ENCODE results near the gene TFF2.

Gene TFF2

GRCh38 chr21:42296501-42296900 lies 54.3 kb downstream of the TFF2 start:
- H3K4me3 ChIP-seq (ENCODE audit: low read length, poor library complexity, severe bottlenecking), result no peak overlapping the region
- peaks cover 27% of the 10 kb centered on the region for H3K4me1 ChIP-seq (ENCODE audit: insufficient read depth, low read length, poor library complexity, severe bottlenecking)
- no peak overlapping the region for H3K4me2 ChIP-seq (ENCODE audit: low read depth, low read length, poor library complexity, severe bottlenecking)
- no peaks in the 10 kb centered on the region for H3K9me3 ChIP-seq (ENCODE audit: insufficient read depth, low read depth, low read length)
- no peaks in the 10 kb centered on the region for H4K20me1 ChIP-seq (ENCODE audit: insufficient read depth, low read length, poor library complexity, severe bottlenecking)
- H3K79me2 ChIP-seq (ENCODE audit: insufficient read depth, low read length), result no peaks in the 10 kb centered on the region
- peaks cover 46% of the 10 kb centered on the region for H3K36me3 ChIP-seq (ENCODE audit: insufficient read depth, low read length)
- H3K27me3 ChIP-seq (ENCODE audit: insufficient read depth, low read length, poor library complexity, severe bottlenecking), result no peaks in the 10 kb centered on the region
- no peak overlapping the region for H2AFZ ChIP-seq (ENCODE audit: low read length)
- no peaks in the 10 kb centered on the region for H3K9me2 ChIP-seq (replicated peaks; ENCODE audit: low read depth, low read length)
- TF ChIP-seq EZH2phosphoT487 (IDR thresholded peaks at IDR 0.05; ENCODE audit: borderline replicate concordance) (no peak), CTCF (conservative IDR thresholded peaks at IDR 0.05; ENCODE audit: low read length) (no peak)
- H3F3A ChIP-seq (ENCODE audit: low read depth), result no peaks in the 10 kb centered on the region
- no peak overlapping the region for H3K9ac ChIP-seq (ENCODE audit: low read depth, low read length, poor library complexity, severe bottlenecking)

Data from Loucy (cell line).